Stimulated activated CD8-positive, alpha-beta memory T cell treated with anti-CD3 and anti-CD28 coated beads, Interleukin-15, amount 100 ng/mL, for 4 hours (primary cell): ENCODE data around the gene PNMA8A.

Experiments
- DNase-seq, 2 donors: peaks; one replicate each; pipeline ENCODE4 v3.0.0-alpha.2; 2020; ENCODE audit warnings: low read depth in 2 of 2

PNMA8A gene

DNA sequence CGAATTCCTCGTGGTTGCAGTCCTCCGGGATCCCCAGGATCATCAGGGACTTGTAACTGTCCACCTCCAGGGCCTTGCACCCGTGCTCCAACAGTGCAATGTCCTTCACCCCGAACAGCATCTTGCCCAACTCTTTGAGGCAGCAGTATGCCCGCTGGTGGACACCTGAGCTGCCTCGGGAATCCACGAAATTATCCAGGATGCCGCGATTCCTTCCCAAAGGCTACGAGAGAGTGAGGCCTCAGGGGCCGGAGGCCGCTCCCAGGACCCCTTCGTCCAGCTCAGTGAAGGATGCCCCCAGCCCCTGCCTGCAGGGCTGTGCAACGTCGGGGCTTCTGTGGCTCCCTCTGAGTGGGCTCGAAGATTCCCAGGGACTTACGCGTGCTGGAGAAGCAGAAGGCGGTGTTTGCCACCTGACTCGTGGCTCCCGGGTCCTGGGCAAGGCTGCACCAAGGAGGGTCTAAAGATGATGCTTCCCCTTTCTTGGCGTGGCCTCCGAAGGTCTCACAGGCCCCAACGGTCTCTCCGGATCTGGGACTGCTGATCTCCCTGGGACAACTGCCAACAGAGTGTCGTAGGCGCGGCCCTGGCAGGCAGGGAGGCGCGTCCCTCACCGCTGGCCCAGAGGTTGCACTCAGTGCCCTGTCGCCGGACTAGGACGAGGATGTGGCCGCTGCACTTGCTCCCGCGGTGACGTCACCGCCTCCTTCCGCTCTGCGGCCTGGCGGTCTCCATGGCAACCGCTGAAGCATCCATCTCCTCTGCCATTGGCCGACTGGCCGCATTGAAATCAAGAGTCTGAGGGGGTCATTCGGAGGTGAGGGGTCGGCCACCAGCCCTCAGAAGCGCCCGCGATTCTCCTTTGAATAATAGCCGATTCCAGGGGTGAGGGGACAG, 42.9 kb downstream of the PNMA8A start, which contains the start of gene PNMA8C:
PNMA8C (minus strand) TSS at position 698 of the 897 bp plus-strand sequence; CDS start at position 121, 577 bp downstream.
- DNase-seq, result no peak

DNA sequence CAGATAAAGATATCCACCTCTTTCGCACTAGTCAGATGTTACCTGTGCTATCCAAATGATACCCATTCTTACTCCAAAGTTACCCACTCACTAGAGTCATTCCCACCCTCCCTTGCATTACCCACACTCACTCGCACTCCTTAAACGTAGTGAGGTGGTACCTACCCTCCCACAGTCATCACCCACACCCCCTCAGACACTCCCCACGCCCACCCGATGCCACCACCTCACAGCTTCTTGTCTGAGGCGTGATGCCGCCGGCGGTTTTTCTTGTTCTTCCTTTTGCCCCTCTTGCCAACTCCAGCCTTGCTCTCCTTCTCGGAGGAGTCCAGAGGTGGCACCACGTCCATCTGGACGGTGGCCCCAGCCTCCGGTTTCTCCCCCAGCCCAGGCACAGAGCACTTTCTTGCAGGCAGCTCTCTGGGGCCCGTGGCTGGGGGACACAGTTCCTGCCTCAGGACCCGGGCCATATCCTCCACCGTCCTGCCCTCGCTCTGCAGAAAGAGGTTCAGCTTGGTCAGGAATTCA, 43.8 kb downstream of the PNMA8A start:
- no peak for DNase-seq

DNA sequence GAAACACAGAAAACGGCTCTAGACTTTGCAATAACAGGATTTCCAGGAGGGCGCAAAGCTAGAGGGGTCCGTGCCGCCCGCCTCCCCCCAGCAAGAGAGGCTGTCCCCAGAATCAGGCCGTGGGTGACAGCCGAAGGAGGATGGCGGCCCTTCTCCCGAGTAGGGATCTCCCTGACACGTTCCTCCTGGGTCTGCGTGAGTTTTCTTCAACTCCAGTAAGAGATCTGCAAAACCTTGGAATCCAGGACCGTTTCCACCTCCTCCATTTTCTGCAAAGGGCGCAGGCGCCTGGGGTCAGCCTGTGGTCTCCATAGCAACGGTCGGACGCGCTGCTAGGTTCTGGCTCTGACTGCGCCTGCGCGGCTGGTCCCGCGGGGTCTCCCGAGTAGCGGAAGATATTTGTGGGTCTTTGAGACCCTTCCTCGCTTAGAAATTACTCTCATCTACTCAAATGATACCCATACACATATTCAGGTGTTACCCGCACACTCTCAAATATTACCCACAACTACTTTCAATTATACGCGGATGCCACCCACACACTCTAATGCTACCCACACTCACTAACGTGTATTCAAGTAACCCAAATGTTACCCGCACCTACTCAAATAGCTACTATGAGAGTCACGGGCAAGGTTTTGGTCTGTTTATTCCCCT, 44.7 kb downstream of the PNMA8A start:
- DNase-seq, result no peak

GRCh38 chr19:46426035-46426505, 45.3 kb downstream of the PNMA8A start:
- DNase-seq, result no peak

DNA sequence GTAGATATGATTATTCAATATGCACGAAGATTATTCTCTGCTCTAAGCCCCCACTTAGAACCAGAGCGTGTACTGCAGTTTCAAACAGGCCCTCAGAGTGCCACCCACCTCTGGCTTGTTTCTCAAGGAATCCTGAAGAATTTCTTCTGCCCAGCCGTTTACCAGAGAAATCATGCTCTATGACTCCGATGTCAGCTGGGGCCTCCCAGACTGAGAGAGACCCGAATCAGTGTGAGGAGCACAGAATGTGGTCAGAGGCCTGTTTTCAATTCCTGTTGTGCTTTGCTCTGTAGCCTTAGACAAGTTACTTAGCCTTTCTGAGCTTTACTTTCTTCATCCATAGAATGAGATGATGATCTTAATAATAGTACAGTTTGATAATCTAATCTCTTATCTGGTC, 48.2 kb downstream of the PNMA8A start:
- DNase-seq, result no peak

GRCh38 chr19:46422344-46422743, 49.0 kb downstream of the PNMA8A start:
- no peak for DNase-seq

DNA sequence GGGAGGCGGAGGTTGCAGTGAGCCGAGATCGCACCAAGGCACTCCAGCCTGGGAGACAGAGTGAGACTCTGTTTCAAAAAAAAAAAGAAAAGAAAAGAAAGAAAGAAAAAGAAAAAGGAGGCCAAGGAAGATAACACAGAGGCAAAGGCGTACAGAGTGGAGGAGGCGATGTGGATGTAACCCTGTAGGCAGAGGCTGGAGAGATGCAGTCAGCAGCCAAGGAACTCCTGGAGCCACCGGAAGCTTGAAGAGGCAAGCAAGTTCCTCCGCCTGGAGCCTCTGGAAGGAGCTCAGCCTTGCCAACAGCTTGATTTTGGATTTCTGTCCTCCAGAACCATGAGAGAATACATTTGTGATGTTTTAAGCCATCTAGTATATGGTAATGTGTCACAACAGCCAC, 51.3 kb downstream of the PNMA8A start:
- DNase-seq, result no peak
